DMS114 treated with DMSO at 0.1 percent for 48 hours (cell line): ENCODE measurements around the gene SPAG16.
"Not testable (repeated sequence)": the region's sequence is repeated elsewhere in the genome, so short reads cannot be mapped to it uniquely, and the experiment has no call there.

Experiments
- DNase-seq: peaks from one replicate; lab custom pipeline; 2025; ENCODE audit not compliant: unreplicated experiment; lab: John Stamatoyannopoulos, UW

SPAG16 gene

GRCh38 chr2:213407027-213407426 lies 122.8 kb downstream of the SPAG16 start:
- not testable (repeated sequence) for DNase-seq

GRCh38 chr2:213408426-213409070 lies 124.3 kb downstream of the SPAG16 start:
- not testable (repeated sequence) for DNase-seq

- DNase-seq, result not testable (repeated sequence)
Observed at GRCh38 chr2:213410687-213411086, 126.4 kb downstream of the SPAG16 start.

- DNase-seq, result no peak
Observed at GRCh38 chr2:213411582-213412289, 127.5 kb downstream of the SPAG16 start.

- DNase-seq, result no peak
Observed at GRCh38 chr2:213415093-213415492, 130.8 kb downstream of the SPAG16 start.

GRCh38 chr2:213416832-213417231 lies 132.6 kb downstream of the SPAG16 start:
- no peak for DNase-seq

GRCh38 chr2:213419980-213420379 lies 135.7 kb downstream of the SPAG16 start:
- DNase-seq, result no peak

- no peak for DNase-seq
Observed at GRCh38 chr2:213420828-213421385, 136.6 kb downstream of the SPAG16 start.

- no peak for DNase-seq
Observed at GRCh38 chr2:213422211-213422610, 137.9 kb downstream of the SPAG16 start.

- DNase-seq, result no peak
Observed at GRCh38 chr2:213425618-213426017, 141.4 kb downstream of the SPAG16 start.

- DNase-seq, result no peak
Observed at GRCh38 chr2:213429516-213429915, 145.3 kb downstream of the SPAG16 start.

- no peak for DNase-seq
Observed at GRCh38 chr2:213443921-213444320, 159.7 kb downstream of the SPAG16 start.

- no peak for DNase-seq
Observed at GRCh38 chr2:213451542-213452239, 167.4 kb downstream of the SPAG16 start.

- no peak for DNase-seq
Observed at GRCh38 chr2:213455316-213456008, 171.2 kb downstream of the SPAG16 start.

- no peak for DNase-seq
Observed at GRCh38 chr2:213475433-213475832, 191.2 kb downstream of the SPAG16 start.

- DNase-seq, result no peak
Observed at GRCh38 chr2:213476641-213477040, 192.4 kb downstream of the SPAG16 start.

- DNase-seq, result no peak
Observed at GRCh38 chr2:213490087-213490486, 205.8 kb downstream of the SPAG16 start.

- DNase-seq, result no peak
Observed at GRCh38 chr2:213491376-213491775, 207.1 kb downstream of the SPAG16 start.

- no peak for DNase-seq
Observed at GRCh38 chr2:213496226-213496625, 212.0 kb downstream of the SPAG16 start.

- DNase-seq, result no peak
Observed at GRCh38 chr2:213500881-213501280, 216.6 kb downstream of the SPAG16 start.

GRCh38 chr2:213524164-213524563 lies 239.9 kb downstream of the SPAG16 start:
- no peak for DNase-seq
